NAMALWA (cell line): Measurements from ENCODE around the gene PRAMEF9.
"Not testable (repeated sequence)": the region's sequence is repeated elsewhere in the genome, so short reads cannot be mapped to it uniquely, and the experiment has no call there.

Source experiments
- DNase-seq: peaks from one replicate; pipeline ENCODE4 v3.0.0-alpha.2; 2015; ENCODE audit warnings: low spot score

The PRAMEF9 gene

DNA sequence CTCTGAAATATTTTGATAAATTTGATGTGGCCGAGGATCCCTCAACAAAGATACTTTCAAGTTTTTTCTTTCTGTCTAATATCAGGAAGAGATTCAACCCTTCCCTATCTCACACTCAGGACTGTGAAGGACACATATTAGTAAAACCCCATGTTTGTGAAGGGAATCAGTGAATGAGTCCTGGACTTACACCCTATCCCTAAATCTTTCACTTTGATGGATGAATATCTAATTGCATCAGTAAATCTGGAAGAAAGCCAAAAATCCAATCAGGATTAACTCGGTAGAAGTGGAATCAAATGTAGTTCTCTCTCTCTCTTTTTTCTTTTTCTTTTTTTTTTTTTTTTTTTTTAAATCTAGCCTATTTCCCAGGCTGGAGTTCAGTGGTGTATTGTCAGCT, at the start of gene PRAMEF9:
Gene PRAMEF9, plus strand, starts transcription at position 301 of the 400 bp plus-strand sequence. CDS start 3,433 bp downstream, outside the sequence.
- not testable (repeated sequence) for DNase-seq

DNA sequence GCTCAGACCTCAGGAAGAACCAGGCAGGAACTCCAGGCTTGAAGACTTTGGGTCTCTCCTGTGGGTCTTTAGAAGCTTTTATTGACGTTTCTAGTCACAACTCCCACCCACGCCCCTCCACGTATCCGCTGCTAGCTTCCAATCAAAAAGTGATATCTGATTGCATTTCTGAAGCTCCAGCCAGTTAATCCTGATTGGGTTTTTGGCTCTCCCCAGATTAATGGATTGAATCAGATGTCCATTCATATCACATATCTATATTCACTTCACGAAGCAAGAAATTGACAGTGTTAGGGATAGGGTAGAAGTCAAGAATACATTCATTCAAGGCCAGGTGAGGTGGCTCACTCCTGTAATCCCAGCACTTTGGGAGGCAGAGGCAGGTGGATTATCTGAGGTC, 15.7 kb upstream of the PRAMEF9 start, which contains the start of gene PRAMEF26:
Gene PRAMEF26, minus strand, starts transcription at position 101 of the 400 bp plus-strand sequence. CDS start 2,914 bp downstream, outside the sequence.
- not testable (repeated sequence) for DNase-seq

DNA sequence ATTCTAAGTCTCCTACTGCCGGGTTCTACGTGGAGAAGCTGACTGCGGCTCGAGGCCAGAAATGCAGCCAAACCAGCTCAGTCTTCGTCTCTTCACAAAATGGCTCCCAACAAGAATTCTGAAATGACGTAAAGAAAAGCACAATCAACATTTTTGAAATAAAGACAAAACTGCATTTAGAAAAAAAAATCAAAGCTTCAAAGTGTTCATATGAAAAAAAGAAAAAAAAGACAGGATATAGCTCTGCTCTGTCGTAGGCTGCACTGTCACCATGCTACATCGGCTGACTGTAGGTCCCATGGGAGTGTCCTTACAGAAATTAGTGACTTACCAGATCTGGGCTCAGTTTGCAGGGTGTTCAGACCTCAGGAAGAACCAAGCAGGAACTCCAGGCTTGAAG, 6.1 kb upstream of the PRAMEF9 start, which contains the start of gene HNRNPCL4:
Gene HNRNPCL4, minus strand, starts transcription at position 101 of the 400 bp plus-strand sequence. CDS start 164 bp downstream, outside the sequence.
- DNase-seq = not testable (repeated sequence)

DNA sequence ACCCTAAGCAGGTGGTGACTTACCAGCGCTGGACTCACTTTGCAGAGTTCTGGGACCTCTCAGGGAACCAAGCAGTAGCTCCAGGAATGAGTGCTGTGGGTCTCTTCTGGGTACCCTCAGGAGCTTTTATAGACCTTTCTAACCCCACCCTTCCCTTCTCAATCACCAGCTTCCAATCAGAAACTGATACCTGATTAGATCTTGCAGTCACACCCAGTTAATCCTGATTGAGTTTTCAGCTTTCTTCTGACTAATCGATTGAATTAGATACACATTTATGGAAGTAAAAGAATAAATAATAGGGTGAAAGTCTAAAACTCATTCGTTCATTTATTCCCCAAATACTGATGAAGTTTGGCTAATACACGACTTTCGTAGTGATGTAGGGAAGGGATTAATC, 29.7 kb downstream of the PRAMEF9 start, which contains the start of gene PRAMEF13:
Gene PRAMEF13, minus strand, starts transcription at position 101 of the 400 bp plus-strand sequence. CDS start 1,820 bp downstream, outside the sequence.
- not testable (repeated sequence) for DNase-seq

DNA sequence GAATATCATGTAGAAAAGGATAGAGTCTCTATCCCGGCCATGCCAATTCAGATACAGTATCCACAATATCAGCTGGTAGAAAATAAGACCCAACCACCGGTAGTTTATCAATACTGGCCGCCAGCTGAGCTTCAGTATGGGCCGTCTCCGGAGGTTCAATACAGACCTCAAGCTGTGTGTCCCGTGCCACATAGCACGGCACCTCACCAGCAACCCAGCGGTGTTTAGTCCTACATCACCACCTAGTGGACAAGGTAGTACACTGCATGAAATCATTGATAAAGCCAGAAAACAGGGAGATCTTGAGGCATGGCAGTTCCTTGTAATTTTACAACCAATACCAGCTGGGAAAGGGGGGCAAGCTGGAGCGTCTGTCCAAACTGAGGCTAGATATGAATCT, 37.1 kb downstream of the PRAMEF9 start:
- DNase-seq = not testable (repeated sequence)

DNA sequence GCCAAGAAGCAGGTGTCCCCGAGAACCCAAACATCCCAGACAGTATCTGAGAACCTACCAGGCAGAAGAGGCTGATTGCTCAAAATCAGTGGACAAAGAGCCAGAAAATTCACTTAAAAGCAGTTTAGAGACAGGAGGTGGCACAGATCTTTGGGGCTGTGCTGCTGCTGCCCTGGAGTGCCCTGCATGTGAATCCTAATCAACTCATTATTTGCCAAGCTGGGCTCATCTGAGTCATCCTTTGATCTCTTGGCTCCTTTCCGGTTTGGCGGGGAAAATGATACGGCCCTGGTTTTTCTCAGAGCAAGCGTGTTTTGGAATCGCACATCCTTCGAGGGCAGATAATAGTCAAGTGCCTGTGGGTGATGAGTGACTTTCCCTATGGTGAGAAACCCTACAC, 45.0 kb downstream of the PRAMEF9 start:
- DNase-seq = not testable (repeated sequence)

DNA sequence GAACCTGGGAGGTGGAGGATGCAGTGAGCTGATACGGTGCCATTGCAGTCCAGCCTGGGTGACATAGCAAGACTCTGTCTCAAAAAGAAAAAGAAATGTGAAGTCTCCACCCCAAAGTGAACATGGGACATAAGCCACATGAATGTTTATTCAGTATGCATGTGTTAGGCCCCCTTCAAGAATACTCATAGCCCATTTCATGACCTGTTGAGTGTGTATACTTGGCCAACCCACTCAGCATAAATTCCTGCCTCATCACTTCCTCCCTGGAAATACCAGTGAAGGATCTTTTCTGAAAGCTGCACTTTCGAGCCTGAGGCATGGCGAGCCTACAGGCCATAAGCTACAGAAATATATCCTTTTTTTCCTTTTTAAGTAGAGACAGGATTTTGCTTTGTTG, 47.6 kb downstream of the PRAMEF9 start:
- not testable (repeated sequence) for DNase-seq

DNA sequence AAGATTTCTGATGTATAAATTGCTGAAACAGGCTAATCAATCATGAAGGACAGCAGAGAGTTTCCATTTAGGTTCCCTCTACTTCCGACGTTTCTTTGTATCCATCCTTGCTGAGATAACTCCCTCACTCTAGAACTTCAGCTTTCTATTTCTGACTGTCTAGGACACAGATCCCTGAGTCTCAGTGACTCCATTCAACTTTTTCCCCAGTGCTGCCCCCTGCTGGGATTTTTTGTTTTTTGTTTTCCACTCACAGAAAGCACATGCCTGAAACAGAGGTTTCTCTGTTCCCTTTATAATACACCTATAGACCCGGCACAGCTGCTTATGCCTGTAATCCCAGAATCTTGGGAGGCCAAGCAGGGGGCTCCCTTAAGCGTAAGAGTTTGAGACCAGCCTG, 51.1 kb downstream of the PRAMEF9 start:
- not testable (repeated sequence) for DNase-seq

DNA sequence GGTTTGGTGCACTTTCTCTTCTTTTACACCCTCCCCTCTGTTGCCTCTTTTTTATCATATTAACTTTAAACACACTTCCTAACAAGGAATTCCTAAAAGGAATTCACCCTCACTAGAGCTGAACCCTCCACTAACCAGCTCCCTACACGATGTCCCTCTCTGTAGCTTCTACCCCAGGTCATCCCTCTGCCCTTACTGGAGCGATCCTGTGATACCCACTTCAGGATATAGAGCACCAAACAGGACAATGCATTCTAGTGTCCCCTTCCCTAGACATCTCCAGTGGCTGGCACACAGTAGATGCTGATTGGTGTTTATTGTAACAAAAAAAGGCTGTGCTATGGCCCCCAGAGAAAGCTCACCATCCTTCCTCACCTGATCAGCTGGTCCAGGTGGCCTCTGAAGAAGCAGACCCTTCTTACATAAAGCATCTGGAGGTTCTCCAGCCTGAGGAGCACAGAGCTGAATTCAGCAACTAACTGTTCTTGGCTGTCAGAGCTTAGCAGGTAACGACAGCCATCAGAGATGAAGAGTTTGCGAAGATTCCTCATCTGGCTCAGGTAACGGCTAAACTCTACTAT, 52.9 kb downstream of the PRAMEF9 start:
- no peak for DNase-seq

DNA sequence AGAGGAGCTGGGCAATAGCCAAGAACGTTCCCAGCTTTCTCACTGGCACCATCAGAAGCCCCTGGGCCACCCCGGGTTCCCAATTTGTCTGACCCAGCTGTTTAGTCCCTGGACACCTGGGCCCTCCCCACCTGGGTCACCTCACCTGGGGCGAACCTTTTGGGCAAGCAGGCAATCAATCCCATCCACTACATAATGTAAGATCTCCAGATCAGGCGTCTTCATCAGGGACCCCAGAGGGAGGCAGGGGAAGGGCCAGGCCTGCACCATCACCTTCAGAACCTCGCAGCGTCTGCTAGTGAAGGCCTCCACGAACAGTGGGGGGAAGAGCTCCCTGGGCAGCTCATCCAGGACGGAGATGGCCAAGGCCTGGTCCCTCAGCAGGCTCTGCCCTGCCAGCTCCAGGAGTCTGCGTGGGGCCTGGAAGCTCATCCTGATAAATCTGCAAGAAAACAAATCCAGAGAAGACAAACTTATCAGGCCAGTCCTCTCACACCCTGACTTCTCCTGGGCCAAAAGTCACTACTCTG, 54.1 kb downstream of the PRAMEF9 start, which contains the start of gene PRAMEF18:
Gene PRAMEF18, minus strand, starts transcription at position 480 of the 530 bp plus-strand sequence. Its CDS starts 48 bp downstream, at position 432.
- DNase-seq = not testable (repeated sequence)

DNA sequence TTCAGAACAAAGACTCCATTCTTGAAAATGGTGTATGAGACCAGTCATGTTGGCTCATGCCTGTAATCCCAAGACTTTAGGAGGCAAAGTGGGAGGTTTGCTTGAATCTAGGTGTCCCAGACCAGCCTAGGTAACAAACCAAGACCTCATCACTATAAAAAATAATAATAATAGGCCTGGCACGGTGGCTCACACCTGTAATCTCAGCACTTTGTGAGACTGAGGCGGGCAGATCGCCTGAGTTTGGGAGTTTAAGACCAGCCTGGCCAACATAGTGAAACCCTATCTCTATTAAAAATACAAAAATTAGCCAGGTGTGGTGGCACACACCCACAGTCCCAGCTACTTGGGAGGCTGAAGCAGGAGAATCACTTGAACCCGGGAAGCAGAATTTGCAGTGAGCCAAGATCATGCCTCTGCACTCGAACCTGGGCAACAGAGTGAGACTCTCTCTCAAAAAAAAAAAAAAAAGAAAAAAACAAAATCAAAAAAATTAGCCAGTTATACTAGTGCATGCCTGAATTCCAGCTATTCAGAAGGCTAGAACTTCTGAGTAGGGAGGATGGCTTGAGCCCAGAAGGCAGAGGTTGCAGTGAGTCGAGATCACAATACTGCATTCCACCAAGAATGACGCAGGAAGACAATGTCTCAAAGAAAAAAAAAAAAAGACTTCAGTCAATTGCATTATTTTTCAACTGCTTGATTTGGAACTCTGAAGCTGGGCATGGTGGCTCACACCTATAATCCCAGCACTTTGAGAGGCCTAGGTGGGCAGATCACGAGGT, 55.8 kb downstream of the PRAMEF9 start:
- DNase-seq = not testable (repeated sequence)

DNA sequence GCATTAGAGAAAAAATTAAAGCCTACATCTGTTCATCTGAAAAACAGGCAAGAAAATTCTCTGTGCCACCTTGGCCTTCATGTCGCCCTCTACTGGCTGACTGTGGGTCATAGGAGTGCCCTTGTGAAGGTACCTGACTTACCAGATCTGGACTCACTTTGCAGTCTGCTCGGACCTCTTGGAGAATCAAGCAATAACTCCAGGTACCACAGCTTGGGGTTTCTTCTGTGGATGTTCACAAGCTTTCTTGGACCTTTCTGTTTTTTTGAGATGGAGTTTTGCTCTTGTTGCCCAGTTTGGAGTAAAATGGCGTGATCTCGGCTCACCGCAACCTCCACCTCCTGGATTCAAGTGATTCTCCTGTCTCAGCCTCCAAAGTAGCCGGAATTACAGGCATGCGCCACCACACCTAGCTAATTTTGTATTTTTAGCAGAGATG, 56.7 kb downstream of the PRAMEF9 start:
- peak; percentile 76 for DNase-seq
